ENCODE measurements around the gene EMP3. TPM values are rescaled to one million over a fixed set of nuclear protein-coding genes. Genes with fewer than 3 reads are reported as not detected.

The EMP3 gene
- total and polyA plus RNA-seq, 9 of the 15 experiments (the other 6 are each of a cell fraction or from before 2014, with no cell fraction given), result 123 to 386 (median 296) TPM

DNA sequence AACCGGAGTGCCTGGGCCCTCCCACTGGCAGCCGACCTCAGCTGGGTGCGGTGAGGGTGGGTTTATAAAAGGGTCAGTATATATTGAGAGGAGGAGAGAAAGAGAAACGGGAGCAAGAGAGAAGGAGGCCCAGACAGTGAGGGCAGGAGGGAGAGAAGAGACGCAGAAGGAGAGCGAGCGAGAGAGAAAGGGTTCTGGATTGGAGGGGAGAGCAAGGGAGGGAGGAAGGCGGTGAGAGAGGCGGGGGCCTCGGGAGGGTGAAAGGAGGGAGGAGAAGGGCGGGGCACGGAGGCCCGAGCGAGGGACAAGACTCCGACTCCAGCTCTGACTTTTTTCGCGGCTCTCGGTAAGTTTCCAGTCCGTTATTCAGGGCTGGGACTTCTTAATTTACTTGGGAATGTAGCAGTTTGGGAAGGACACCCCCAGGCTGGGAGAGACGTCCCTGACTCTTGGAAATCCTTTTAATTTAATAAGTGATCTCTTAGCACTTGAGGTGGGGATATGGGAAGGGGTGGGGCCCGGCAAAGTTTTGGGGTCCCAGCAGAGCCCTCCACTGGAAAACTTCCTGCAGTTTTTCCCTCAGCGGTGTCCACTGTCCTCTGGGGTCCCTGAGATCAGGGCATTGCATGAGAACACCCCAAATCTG is at the start of gene EMP3 (continued):
- no peak for TF ChIP-seq BDP1 (IDR thresholded peaks at IDR 0.05; ENCODE audit: insufficient read depth, insufficient read length)
- peak; percentile 98 for TF ChIP-seq ELF4 (CRISPR knock-in tag; IDR thresholded peaks at IDR 0.05)
- TF ChIP-seq, protein P1, sequence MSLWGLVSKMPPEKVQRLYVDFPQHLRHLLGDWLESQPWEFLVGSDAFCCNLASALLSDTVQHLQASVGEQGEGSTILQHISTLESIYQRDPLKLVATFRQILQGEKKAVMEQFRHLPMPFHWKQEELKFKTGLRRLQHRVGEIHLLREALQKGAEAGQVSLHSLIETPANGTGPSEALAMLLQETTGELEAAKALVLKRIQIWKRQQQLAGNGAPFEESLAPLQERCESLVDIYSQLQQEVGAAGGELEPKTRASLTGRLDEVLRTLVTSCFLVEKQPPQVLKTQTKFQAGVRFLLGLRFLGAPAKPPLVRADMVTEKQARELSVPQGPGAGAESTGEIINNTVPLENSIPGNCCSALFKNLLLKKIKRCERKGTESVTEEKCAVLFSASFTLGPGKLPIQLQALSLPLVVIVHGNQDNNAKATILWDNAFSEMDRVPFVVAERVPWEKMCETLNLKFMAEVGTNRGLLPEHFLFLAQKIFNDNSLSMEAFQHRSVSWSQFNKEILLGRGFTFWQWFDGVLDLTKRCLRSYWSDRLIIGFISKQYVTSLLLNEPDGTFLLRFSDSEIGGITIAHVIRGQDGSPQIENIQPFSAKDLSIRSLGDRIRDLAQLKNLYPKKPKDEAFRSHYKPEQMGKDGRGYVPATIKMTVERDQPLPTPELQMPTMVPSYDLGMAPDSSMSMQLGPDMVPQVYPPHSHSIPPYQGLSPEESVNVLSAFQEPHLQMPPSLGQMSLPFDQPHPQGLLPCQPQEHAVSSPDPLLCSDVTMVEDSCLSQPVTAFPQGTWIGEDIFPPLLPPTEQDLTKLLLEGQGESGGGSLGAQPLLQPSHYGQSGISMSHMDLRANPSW (CRISPR knock-in tag; IDR thresholded peaks at IDR 0.05), result no peak
- peak; percentile 18; the same call in 1 of the 2 replicates for TF ChIP-seq BHLHE40 (IDR thresholded peaks at IDR 0.05; ENCODE audit: low read length)
- no peak for TF ChIP-seq RFX5 (IDR thresholded peaks at IDR 0.05; ENCODE audit: low read depth, low read length)
- TF ChIP-seq, protein P2, sequence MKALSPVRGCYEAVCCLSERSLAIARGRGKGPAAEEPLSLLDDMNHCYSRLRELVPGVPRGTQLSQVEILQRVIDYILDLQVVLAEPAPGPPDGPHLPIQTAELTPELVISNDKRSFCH (CRISPR knock-in tag; IDR thresholded peaks at IDR 0.05), result no peak
- TF ChIP-seq, protein P2 (tag; IDR thresholded peaks at IDR 0.05), result no peak
- no peak for TF ChIP-seq NR3C1 (CRISPR knock-in tag; IDR thresholded peaks at IDR 0.05)
- no peak for TF ChIP-seq NFIX (CRISPR knock-in tag; IDR thresholded peaks at IDR 0.05; ENCODE audit: low read depth)
- no peak for TF ChIP-seq KLF13 (tag; IDR thresholded peaks at IDR 0.05; ENCODE audit: borderline replicate concordance, low read depth)
- TF ChIP-seq FOXK2 (conservative IDR thresholded peaks at IDR 0.05 in 1 of 2, IDR thresholded peaks at IDR 0.05 in 1 of 2; ENCODE audit: low read depth in 2 of 2), result peak in 1 of 2 experiments; percentile 53; a peak in 2 of 4 replicates
- no peak for TF ChIP-seq DMBX1 (CRISPR knock-in tag; IDR thresholded peaks at IDR 0.05; ENCODE audit: borderline replicate concordance)
- TF ChIP-seq ZNF24 (IDR thresholded peaks at IDR 0.05), result no peak
- 0 out of 2 replicates have a peak, but pooled peaks have one; percentile 6 for TF ChIP-seq ZNF384 (IDR thresholded peaks at IDR 0.05; ENCODE audit: low read depth, low read length)
- TF ChIP-seq CCAR2 (IDR thresholded peaks at IDR 0.05; ENCODE audit: low read depth, low read length), result no peak
- TF ChIP-seq HMGN3 (IDR thresholded peaks at IDR 0.05; ENCODE audit: borderline replicate concordance, extremely low read depth, insufficient read length, low read depth, low read length), result peak; percentile 42
- TF ChIP-seq ZNF717 (CRISPR knock-in tag; IDR thresholded peaks at IDR 0.05), result no peak
- 0 out of 2 replicates have a peak, but pooled peaks have one; percentile 71 for TF ChIP-seq KAT7 (CRISPR knock-in tag; IDR thresholded peaks at IDR 0.05; ENCODE audit: borderline replicate concordance)
- TF ChIP-seq NFIC (IDR thresholded peaks at IDR 0.05), result peak; percentile 58
- TF ChIP-seq NR2C1 (IDR thresholded peaks at IDR 0.05), result peak; percentile 56; the same call in 1 of the 2 replicates
- no peak for TF ChIP-seq NR2C1 (tag; IDR thresholded peaks at IDR 0.05)
- TF ChIP-seq CCNT2 (IDR thresholded peaks at IDR 0.05; ENCODE audit: borderline replicate concordance, extremely low read depth, insufficient read length, low read depth, low read length), result no peak
- TF ChIP-seq, protein P3, sequence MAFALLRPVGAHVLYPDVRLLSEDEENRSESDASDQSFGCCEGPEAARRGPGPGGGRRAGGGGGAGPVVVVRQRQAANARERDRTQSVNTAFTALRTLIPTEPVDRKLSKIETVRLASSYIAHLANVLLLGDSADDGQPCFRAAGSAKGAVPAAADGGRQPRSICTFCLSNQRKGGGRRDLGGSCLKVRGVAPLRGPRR (CRISPR knock-in tag; IDR thresholded peaks at IDR 0.05), result no peak
- no peak for TF ChIP-seq ZNF121 (CRISPR knock-in tag; conservative IDR thresholded peaks at IDR 0.05)
- no peak for TF ChIP-seq ZNF324 (CRISPR knock-in tag; IDR thresholded peaks at IDR 0.05)
- no peak for TF ChIP-seq POLR3A (IDR thresholded peaks at IDR 0.05; ENCODE audit: borderline replicate concordance, extremely low read depth, insufficient read depth, insufficient read length)
- no peak for TF ChIP-seq DACH1 (IDR thresholded peaks at IDR 0.05; ENCODE audit: partially characterized antibody)
- peak; percentile 51 for TF ChIP-seq CXXC5 (CRISPR knock-in tag; IDR thresholded peaks at IDR 0.05)

Measured in K562 (cell line).